IMR-90 (cell line): ENCODE measurements around the gene MAST1. TPM values are rescaled to one million over a fixed set of nuclear protein-coding genes. Genes with fewer than 3 reads are reported as not detected.

Experiments used
- ATAC-seq: fragments of 200-7000 bp; cut with Tn5 transposase; 2 replicates; pipeline ENCODE4 v1.9.1; 2020; ENCODE audit warnings: low read depth, mild to moderate bottlenecking, moderate library complexity
- BruUV-seq: library from RNA; stranded (reverse); fragments of 400-500 nt; replicated peaks from 2 replicates; lab custom pipeline; 2021; lab: Mats Ljungman, UMichigan
- CTCF ChIA-PET: fragments of 300-600 bp; formaldehyde crosslinking; extraction: SDS; loops from one replicate; lab custom pipeline; 2021; ENCODE audit warnings: antibody characterized with exemption; lab: Yijun Ruan, JAX
- POLR2A ChIA-PET: fragments of 300-600 bp; sonication (Branson Sonifier 250); formaldehyde crosslinking; loops from one replicate; lab custom pipeline; 2022; ENCODE audit warnings: antibody characterized with exemption; ENCODE audit not compliant: unreplicated experiment; lab: Charles Lee
- DNase-seq: peaks from one replicate; pipeline ENCODE4 v3.0.0; 2013
- H2AFZ ChIP-seq: replicated peaks from 2 replicates; pipeline ENCODE3; 2013; ENCODE audit warnings: low read length, mild to moderate bottlenecking; ENCODE audit not compliant: poor library complexity
- H2AK5ac ChIP-seq: 2 replicates; pipeline ENCODE4 v1.6.1; 2013; ENCODE audit warnings: low read depth, low read length, inconsistent platforms
- H2AK9ac ChIP-seq: replicated peaks from 2 replicates; pipeline ENCODE3; 2013; ENCODE audit warnings: mild to moderate bottlenecking, low read depth, low read length, moderate library complexity; ENCODE audit not compliant: poor library complexity
- H2BK120ac ChIP-seq: 2 replicates; pipeline ENCODE4 v1.6.1; 2013; ENCODE audit warnings: low read depth, low read length, inconsistent platforms
- H2BK15ac ChIP-seq: 3 replicates; pipeline ENCODE4 v1.6.1; 2013; ENCODE audit warnings: low read depth, low read length, inconsistent platforms
- H2BK20ac ChIP-seq: 2 replicates; pipeline ENCODE4 v1.6.1; 2013; ENCODE audit warnings: low read depth, mild to moderate bottlenecking, inconsistent platforms, low read length, moderate library complexity
- H2BK5ac ChIP-seq: 2 replicates; pipeline ENCODE4 v1.6.1; 2013; ENCODE audit warnings: mild to moderate bottlenecking, low read depth, low read length, inconsistent platforms; ENCODE audit not compliant: poor library complexity, severe bottlenecking
- H3K14ac ChIP-seq: replicated peaks from 2 replicates; pipeline ENCODE4 v1.6.1; 2013; ENCODE audit warnings: low read depth, low read length, inconsistent platforms
- H3K18ac ChIP-seq: 2 replicates; pipeline ENCODE4 v1.6.1; 2013; ENCODE audit warnings: low read depth, low read length, control low read depth
- H3K23ac ChIP-seq: 2 replicates; pipeline ENCODE4 v1.6.1; 2013; ENCODE audit warnings: low read depth, low read length, inconsistent platforms
- H3K27ac ChIP-seq: 2 replicates; pipeline ENCODE4 v1.5.1; 2013; ENCODE audit warnings: mild to moderate bottlenecking, control low read depth, low read length; ENCODE audit not compliant: insufficient read depth
- H3K27me3 ChIP-seq: 2 replicates; pipeline ENCODE4 v1.6.1; 2013; ENCODE audit warnings: low read length; ENCODE audit not compliant: control insufficient read depth, insufficient read depth
- H3K36me3 ChIP-seq: 2 replicates; pipeline ENCODE4 v1.6.1; 2013; ENCODE audit warnings: low read length, mixed read lengths; ENCODE audit not compliant: control insufficient read depth, insufficient read depth
- H3K4ac ChIP-seq: 2 replicates; pipeline ENCODE4 v1.6.1; 2013; ENCODE audit warnings: low read depth, low read length, inconsistent platforms
- H3K4me1 ChIP-seq: 2 replicates; pipeline ENCODE4 v1.6.1; 2013; ENCODE audit warnings: low read length, mixed read lengths; ENCODE audit not compliant: control insufficient read depth, insufficient read depth
- H3K4me2 ChIP-seq: 2 replicates; pipeline ENCODE4 v1.6.1; 2013; ENCODE audit warnings: low read depth, mild to moderate bottlenecking, control low read depth, low read length, moderate library complexity
- H3K4me3 ChIP-seq: 2 replicates; pipeline ENCODE4 v1.5.1; 2013; ENCODE audit warnings: low read depth, mild to moderate bottlenecking, control low read depth, low read length, moderate library complexity; ENCODE audit not compliant: insufficient read depth
- H3K56ac ChIP-seq: 2 replicates; pipeline ENCODE4 v1.6.1; 2013; ENCODE audit warnings: low read length, inconsistent platforms; ENCODE audit not compliant: insufficient read depth; ENCODE audit errors: extremely low read depth
- H3K79me1 ChIP-seq, 2 experiments: 2 replicates each; pipeline ENCODE4 v1.6.1; 2013; ENCODE audit warnings: low read length in 2 of 2, inconsistent platforms in 1 of 2, low read depth in 1 of 2
- H3K9ac ChIP-seq: 2 replicates; pipeline ENCODE4 v1.6.1; 2013; ENCODE audit warnings: low read depth, low read length, control low read depth
- H3K9me1 ChIP-seq: 2 replicates; pipeline ENCODE4 v1.6.1; 2013; ENCODE audit warnings: low read length, inconsistent platforms; ENCODE audit not compliant: insufficient read depth
- H3K9me3 ChIP-seq: 2 replicates; pipeline ENCODE4 v1.6.1; 2013; ENCODE audit warnings: low read length; ENCODE audit not compliant: control insufficient read depth, insufficient read depth
- H4K20me1 ChIP-seq: 2 replicates; pipeline ENCODE4 v1.6.1; 2013; ENCODE audit warnings: low read length, inconsistent platforms; ENCODE audit not compliant: insufficient read depth
- H4K5ac ChIP-seq: 2 replicates; pipeline ENCODE4 v1.6.1; 2013; ENCODE audit warnings: mild to moderate bottlenecking, low read depth, low read length, control low read depth
- H4K8ac ChIP-seq, 2 experiments: 2 replicates each; pipeline ENCODE4 v1.6.1; 2013; ENCODE audit warnings: low read depth in 2 of 2, low read length in 2 of 2, control low read depth in 1 of 2, inconsistent platforms in 1 of 2
- H4K91ac ChIP-seq: 2 replicates; pipeline ENCODE4 v1.6.1; 2013; ENCODE audit warnings: low read depth, low read length, inconsistent platforms; ENCODE audit not compliant: insufficient read depth
- ELK1 ChIP-seq: fragments of 150-350 bp; IDR thresholded peaks from 2 replicates; pipeline ENCODE4 v1.6.1; 2016; ENCODE audit warnings: low read depth, mild to moderate bottlenecking, low read length, moderate library complexity, borderline replicate concordance
- NFE2L2 ChIP-seq: fragments of 150-350 bp; IDR thresholded peaks from 2 replicates; pipeline ENCODE4 v1.6.1; 2016; ENCODE audit warnings: low read depth, mild to moderate bottlenecking, low read length
- POLR2A ChIP-seq: IDR thresholded peaks from 2 replicates; pipeline ENCODE4 v1.6.1; 2012; ENCODE audit warnings: mild to moderate bottlenecking, low read depth, low read length
- USF2 ChIP-seq: fragments of 150-350 bp; IDR thresholded peaks from 2 replicates; pipeline ENCODE4 v1.6.1; 2017; ENCODE audit warnings: mild to moderate bottlenecking, antibody characterized with exemption, low read length, low read depth
- WGBS, 2 experiments: methylation state at CpG; one replicate each; pipeline versions ENCODE4 v1.1.5 to v1.1.7; 2013; ENCODE audit warnings: missing lambda C conversion rate in 2 of 2; ENCODE audit not compliant: insufficient read length in 1 of 2; ENCODE audit errors: extremely low coverage in 2 of 2; 5-methylcytosine and 5-hydroxymethylcytosine counted together
- dilution Hi-C: fragments of 300-500 bp; cut with HindIII; formaldehyde crosslinking; loops from one replicate; pipeline ENCODE4 v1.14.3; 2018; ENCODE audit warnings: low sequenced_read_pairs; ENCODE audit not compliant: unreplicated experiment
- in situ Hi-C: fragments of 300-500 bp; cut with MboI; formaldehyde crosslinking; loops from 3 replicates; pipeline ENCODE4 v1.14.3; 2019; ENCODE audit warnings: low sequenced_read_pairs, inconsistent platforms, mixed read lengths
- intact Hi-C: fragments of 100-400 bp; cut with micrococcal nuclease; formaldehyde crosslinking; loops from 2 replicates; pipeline ENCODE4 v1.10.0; 2022
- polyA plus RNA-seq, 3 experiments: library from polyadenylated mRNA; depleted of rRNA; stranded (reverse); fragments of >200 nt; gene quantifications; 2 replicates each; pipeline ENCODE4 v1.2.3, GENCODE V29; 2012; ENCODE audit warnings: low replicate concordance in 1 of 3
- total RNA-seq: library from RNA; depleted of rRNA; stranded (reverse); fragments of >200 nt; gene quantifications from 2 replicates; pipeline ENCODE4 v1.2.3, GENCODE V29; 2012
- TF ChIP-seq, protein P1 (sequence below): conservative IDR thresholded peaks from 2 replicates; pipeline ENCODE4 v1.5.1; 2012; ENCODE audit warnings: mild to moderate bottlenecking, low read depth, low read length, improper control_type of control experiment

MAST1 gene
- total and polyA plus RNA-seq, 2 of the 4 experiments (the other 2 are of a cell fraction), result 0.56 to 1.1 TPM

GRCh38 chr19:12804051-12804450 is 34.3 kb upstream of the MAST1 start:
- no peak overlapping the region for H3K14ac ChIP-seq
- DNase-seq, result no peak
- H3K18ac ChIP-seq, result no peak overlapping the region
- H2AFZ ChIP-seq, result no peak overlapping the region
- dilution Hi-C loops, result no loop called here
- H3K4ac ChIP-seq, result no peak overlapping the region
- no peaks in the 10 kb centered on the region for H3K27me3 ChIP-seq
- no peak overlapping the region for H3K27ac ChIP-seq
- in situ Hi-C loops, result loop anchor here (5.0 kb wide), 1 partner anchor 37 kb away; no protein-coding TSS in a partner anchor
- BruUV-seq, result no TSS peak
- H3K79me1 ChIP-seq, result peaks cover 12 to 32% of the 10 kb centered on the region in 2 experiments; a peak in 3 of 4 replicates
- H3K9me1 ChIP-seq, result peaks cover 9% of the 10 kb centered on the region
- ATAC-seq, result no peak
- H3K36me3 ChIP-seq, result peaks cover 9% of the 10 kb centered on the region
- no peak overlapping the region for H3K23ac ChIP-seq
- H2BK120ac ChIP-seq, result no peak overlapping the region
- no peak overlapping the region for H2BK5ac ChIP-seq
- no peak overlapping the region for H3K4me3 ChIP-seq
- no peak overlapping the region for H2BK15ac ChIP-seq
- H3K4me2 ChIP-seq, result no peak overlapping the region
- H4K20me1 ChIP-seq, result no peaks in the 10 kb centered on the region
- no peak overlapping the region for H2BK20ac ChIP-seq
- H4K5ac ChIP-seq, result no peak overlapping the region
- no peaks in the 10 kb centered on the region for H3K9me3 ChIP-seq
- ChIA-PET CTCF (interaction anchor here (1.6 kb wide), 1 partner anchor 38 kb away, joined by 5 read pairs; no protein-coding TSS in a partner anchor), POLR2A (no interaction called here)
- H2AK9ac ChIP-seq, result no peak overlapping the region
- no peak overlapping the region for H4K91ac ChIP-seq
- H3K4me1 ChIP-seq, result peaks cover 9% of the 10 kb centered on the region
- H3K56ac ChIP-seq, result no peak overlapping the region
- no peak for TF ChIP-seq ELK1
- TF ChIP-seq, protein P1, sequence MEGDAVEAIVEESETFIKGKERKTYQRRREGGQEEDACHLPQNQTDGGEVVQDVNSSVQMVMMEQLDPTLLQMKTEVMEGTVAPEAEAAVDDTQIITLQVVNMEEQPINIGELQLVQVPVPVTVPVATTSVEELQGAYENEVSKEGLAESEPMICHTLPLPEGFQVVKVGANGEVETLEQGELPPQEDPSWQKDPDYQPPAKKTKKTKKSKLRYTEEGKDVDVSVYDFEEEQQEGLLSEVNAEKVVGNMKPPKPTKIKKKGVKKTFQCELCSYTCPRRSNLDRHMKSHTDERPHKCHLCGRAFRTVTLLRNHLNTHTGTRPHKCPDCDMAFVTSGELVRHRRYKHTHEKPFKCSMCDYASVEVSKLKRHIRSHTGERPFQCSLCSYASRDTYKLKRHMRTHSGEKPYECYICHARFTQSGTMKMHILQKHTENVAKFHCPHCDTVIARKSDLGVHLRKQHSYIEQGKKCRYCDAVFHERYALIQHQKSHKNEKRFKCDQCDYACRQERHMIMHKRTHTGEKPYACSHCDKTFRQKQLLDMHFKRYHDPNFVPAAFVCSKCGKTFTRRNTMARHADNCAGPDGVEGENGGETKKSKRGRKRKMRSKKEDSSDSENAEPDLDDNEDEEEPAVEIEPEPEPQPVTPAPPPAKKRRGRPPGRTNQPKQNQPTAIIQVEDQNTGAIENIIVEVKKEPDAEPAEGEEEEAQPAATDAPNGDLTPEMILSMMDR, result no peak
- no peak for TF ChIP-seq POLR2A
- TF ChIP-seq USF2, result no peak
- TF ChIP-seq NFE2L2, result no peak
- H3K9ac ChIP-seq, result no peak overlapping the region
- WGBS, 2 experiments, result 94% methylated on average over 22 of the region's 26 CpGs; no CpG with 5 or more reads in 1 of the 2 experiments
- intact Hi-C loops, result no loop called here
- no peak overlapping the region for H4K8ac ChIP-seq
- no peak overlapping the region for H2AK5ac ChIP-seq
